Activated CD4-positive, alpha-beta T cell treated with anti-CD3 and anti-CD28 coated beads, Interleukin-2, amount 50 U/mL, for 4 hours (primary cell): ENCODE results near the gene ITPR1.

Experiments
- DNase-seq, 2 experiments: peaks; one replicate each; pipeline ENCODE4 v3.0.0-alpha.2; 2020

The ITPR1 gene

DNA sequence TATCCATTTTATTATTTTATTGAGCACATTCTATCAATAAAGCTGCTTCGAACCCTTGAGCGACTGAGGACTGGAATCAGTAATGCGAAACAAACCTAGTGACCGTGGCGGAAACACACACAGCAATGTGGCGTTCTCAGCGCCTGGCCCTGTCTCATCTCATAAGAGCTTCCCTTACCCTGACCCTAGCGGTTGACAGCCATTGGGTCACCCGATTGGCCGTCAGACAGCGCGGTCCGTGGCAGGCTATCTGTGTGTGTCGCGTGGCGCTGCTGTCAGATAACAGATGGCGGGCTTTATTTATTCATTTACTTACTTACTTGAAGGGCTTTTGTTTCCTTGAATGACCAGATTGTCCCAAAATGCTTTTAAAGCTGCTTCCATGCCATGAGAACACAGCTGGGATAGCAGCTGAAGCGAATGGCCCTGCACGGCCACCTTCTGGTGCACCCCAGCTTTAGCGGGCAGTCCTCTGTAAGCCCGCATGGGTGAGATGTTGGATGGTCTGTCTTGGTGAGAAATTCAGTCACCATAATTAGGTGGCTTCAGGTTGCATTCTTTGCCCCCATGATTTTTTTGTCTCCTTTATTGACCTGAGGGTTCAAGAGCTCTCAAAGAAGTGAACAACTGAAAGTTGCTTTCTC, 270.6 kb downstream of the ITPR1 start:
- no peak for DNase-seq

DNA sequence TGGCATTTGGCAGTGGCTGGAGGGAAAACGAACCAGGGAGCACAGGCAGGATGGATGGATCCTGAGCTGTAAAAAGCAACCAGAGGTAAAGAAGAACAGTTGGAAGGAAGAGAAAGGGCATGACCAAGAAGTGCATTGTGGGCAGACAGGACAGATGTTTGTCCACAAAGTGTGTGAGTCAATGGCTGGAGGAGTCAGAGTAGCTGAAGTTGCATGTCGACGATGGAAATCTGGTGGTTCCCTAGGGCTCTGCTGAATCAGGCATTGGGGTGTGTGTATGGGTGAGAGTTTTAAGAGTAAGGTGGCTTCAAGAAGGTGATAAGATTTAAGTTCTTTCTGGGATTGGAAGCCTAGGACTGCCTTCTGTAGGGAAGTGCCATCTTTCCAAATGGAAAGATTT, 272.1 kb downstream of the ITPR1 start:
- no peak for DNase-seq

DNA sequence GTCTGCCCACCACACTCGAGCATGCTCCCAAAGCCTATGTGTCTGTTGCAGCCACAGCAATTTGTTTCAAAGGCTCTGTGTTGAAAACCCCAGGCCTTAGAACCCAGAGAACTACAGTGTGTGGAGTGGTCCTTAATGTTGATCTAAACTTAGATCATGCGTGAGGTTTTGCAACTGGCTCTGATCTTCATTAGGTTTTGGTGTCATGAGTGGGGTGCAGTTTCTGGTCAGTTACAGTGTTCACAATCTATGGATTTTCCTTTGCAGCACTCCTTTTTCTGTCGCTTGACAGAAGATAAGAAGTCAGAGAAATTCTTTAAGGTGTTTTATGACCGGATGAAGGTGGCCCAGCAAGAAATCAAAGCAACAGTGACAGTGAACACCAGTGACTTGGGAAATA, 273.1 kb downstream of the ITPR1 start:
- DNase-seq: no peak

DNA sequence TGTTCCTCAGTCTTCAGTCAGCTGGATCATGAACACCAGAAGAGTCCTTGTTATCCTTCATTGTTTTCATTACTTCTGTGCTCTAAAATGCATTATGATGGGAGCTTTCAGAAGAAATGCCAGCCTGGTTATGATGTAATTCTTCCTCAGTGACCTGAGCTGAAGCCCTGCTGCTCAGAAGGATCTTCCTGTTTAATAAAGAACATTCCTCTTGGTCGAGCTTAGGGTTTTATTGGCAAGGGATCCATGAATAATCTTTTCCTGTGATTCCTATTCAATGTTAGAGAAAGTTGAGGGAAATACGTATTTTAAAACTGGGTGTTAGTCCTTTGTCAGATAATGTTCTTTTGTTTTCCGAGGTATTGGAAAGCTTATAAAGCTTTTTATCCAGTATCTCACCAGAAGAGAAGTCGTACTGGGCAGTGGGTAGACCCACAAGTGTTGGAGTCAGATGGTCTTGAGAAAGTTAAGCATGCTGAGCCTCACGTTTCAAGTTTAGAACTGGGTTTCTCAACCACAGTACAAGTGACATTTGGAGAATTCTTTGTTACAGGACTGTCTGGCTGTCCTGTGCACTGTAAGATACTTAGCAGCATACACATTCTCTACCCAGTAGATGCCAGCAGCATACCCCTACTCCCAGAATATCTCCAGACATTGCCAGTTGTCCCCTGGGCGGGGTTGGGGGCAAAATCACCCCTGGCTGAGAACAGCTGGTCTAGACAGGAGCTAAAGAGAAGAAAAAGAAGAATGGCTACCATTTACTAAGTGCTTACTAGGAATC, 273.8 kb downstream of the ITPR1 start:
- DNase-seq: no peak

DNA sequence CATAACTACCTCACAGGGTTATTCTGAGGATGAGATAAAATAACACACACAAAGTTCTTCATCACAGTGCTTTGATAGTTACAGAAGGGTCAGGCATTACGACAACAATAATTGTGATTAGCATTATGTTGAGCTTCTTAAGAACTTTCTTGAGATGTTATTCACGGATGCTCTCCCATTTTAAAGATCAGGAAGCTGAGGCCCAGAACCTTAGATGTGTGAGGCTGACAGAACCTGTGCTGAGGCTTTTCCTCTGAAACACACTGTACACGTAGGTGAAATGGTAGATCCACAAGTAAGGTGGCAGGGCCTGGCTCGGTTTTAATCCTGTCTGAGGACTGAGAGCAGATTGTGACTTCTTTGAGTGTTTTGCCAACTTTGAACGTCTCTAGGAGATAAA, 274.9 kb downstream of the ITPR1 start:
- DNase-seq: no peak

DNA sequence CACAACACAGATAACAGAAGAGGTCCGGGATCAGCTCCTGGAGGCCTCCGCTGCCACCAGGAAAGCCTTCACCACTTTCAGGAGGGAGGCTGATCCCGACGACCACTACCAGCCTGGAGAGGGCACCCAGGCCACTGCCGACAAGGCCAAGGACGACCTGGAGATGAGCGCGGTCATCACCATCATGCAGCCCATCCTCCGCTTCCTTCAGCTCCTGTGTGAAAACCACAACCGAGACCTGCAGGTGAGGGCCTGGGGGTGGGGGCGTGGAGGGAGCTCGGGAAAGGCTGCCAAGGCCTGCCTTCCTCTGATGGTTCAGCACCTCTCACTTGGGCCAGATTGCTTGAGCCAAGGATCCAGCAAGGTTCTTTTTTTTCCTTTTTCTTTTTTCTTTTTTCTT, 275.4 kb downstream of the ITPR1 start:
- no peak for DNase-seq

DNA sequence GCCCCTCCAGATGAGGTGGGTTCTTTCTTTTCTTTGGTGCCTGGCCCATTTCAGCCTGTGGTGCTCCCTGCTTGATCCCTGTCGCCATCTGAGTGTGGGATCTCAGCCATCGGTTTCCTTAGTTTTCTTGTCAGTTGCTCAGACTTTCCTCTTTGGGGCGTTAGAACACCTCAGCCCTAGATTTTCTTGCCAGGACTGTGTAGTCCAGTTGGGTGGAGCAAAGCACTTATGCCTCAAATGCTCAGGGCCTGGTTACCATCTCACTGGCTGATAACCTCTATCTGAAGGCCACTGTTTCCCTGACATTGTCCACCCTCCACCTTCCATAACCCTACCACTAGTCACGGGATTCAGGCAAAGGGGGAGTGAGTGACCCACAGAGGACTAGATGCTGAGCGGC, 277.4 kb downstream of the ITPR1 start:
- no peak for DNase-seq

DNA sequence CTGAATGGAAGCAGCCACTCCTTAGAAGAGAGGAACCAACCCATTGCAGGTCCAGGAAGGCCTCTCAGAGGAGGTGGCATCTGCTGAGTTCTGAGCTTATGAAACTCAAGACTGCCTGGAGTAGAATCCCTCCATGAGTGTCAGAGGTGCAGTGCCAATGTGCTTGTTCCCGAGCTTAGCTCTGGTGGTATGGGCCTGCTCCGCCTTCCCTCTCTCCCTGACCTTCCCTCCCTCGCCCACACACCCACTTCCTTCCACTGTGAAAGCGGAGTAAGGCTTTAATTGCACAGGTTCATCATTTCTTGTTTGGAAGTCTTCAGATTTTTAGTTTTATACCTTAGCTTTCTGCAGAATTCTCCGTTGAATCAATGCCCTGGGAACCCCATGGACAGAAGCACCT, 278.1 kb downstream of the ITPR1 start:
- DNase-seq: no peak

DNA sequence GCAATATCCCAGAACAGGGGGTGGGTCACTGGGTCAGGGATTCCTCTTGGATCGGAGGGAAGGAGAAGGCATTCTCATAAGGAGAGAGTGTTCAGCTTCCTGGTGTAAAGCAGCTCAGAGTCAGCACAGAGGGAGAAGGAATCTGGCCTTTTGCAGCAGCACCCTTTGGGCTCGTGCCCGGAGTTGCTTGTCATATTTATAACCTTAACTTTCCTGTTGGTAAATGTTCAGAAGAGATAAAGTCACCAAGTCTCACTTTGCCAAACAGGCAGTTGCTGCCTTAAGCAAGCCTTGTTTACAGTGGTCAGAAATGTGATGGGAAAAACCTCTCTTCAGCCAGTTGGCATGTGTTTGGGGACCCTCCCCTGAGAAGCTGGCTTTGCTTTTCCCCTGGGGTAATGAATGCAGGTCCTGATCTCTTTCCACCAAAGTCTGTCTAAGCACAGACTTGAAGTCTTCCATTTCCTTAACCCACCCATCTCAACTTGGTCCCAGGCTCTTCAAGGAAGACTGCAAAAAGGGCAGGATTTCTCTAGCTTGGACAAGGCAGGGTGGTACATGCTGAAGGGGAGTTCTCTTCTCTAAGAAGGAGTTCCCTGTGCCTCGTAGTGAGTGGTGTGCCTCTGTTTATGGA, 279.1 kb downstream of the ITPR1 start:
- DNase-seq: no peak

DNA sequence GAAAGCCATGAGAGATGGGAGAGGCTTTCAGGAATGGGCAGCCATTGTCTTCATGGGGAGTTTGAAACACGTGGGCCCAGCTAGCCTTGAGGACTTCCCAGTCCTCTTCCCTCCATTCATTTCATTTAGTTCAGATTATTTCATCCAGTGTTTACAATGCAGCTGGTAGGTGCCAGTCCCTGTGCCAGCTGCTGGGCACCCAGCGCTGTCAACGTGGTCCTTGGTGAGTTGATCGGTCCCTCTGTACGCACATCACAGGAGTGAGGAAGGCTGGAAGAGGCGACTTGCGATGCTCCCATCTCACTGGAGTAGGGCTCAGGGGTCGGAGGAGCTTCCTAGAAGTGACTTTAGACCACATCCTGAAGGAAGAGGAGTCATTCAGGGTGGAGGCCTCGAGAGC, 279.7 kb downstream of the ITPR1 start:
- DNase-seq: no peak

DNA sequence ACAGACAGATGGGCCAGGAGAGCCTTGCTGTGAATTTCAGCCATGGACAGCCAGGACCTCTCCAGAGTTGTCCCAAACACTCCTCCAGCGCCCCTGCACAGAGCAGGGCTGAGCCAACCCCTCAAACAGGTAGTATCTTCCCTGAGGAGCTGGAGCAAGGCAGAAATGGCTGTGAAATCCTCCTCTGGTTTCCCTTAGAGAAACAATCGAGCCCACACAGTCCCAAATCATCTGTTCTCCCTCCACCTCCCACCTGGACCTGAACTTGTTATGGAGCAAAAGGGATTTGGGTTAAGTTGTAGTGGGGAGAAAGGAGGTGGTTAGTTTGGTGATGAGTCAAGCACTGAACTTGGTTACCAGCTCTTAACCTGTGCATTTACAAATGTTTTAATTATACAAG, 280.4 kb downstream of the ITPR1 start:
- DNase-seq: no peak

DNA sequence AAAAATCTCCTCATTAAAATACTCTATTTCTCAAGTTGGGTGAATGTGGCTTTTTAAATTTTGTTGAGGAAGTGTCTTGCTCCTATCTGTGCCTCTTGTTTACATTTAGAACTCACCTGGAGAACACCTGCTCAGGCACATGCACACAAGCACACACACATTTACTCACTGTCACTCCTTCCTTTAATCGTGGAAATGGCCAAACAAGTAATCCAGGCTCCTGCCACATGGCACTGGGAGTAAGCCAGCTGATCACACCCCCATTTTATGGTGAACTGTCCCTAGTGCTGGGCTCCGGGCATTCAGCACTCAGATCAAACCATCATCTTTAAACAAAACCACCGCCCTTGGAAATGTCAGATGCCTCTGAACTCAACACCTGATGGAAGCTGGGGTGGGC, 281.4 kb downstream of the ITPR1 start:
- no peak for DNase-seq

DNA sequence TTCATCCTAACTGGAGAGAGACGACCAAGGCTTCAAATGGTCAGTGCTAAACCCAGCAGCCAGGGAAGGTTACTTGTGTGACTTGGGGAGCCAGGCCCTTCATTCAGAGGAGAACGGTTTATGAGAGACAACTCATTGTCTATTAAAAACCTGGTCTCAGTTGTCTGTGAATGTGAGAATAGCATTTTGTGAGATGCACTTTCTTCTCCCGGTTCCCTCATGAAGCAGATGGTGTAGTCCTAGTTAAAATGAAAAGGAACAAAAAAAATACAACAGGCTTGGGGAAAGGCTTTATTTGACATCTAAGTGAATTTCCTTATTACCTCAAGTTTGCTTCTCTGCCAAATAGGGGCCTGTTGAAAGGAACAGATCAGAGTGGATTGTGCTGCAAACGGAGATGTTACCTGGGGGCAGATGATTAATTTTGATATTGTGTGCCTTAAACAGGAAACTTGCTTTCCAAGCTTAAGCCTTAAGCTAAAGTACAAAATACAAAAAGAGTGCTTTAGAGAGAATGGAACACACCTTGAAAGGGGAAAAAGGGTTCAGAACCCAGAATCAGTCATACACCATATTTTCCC, 283.3 kb downstream of the ITPR1 start:
- DNase-seq: no peak

DNA sequence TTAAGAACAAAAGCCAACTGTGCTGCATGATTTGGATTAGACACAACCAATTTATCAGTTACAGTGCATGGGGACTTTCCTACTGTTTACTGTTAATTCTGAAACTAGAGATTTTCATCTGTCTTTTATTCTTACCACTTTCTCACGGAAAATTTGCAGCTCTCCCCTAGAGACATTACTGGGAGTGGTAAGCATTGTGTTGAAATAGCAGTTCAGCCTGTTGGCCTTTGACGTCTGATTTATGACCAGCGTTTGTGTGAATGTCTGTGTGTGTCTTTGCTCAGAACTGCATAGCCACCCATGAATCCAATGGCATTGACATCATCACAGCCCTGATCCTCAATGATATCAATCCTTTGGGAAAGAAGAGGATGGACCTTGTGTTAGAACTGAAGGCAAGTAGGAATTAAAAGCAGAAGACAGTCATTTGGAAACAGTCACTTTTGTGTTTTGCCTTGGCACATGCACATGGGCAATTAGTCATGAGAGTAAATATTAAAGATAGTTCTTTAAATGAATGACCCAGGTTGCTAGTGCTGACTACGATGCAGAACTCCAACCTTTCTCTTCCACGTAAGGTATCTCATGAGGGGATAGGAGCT, 283.9 kb downstream of the ITPR1 start:
- DNase-seq: no peak

DNA sequence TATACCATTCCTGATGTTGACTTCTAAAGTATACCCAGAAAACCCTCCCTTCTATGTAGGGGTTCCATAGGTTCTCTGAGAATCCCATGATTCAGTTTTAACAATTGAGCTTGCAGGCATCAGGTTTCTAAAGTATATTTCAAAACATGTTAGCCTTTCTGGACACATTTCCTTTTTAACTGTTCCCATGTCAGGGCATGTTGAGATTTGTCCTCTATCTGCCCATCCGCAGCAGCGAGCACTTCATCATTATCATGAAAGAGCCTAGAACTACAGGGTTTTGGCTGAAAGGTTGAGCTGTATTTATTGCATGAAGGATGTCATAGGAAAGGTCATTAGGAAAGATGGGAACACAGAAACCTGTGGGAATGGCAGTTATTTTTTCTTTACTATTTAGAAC, 285.0 kb downstream of the ITPR1 start:
- no peak for DNase-seq

DNA sequence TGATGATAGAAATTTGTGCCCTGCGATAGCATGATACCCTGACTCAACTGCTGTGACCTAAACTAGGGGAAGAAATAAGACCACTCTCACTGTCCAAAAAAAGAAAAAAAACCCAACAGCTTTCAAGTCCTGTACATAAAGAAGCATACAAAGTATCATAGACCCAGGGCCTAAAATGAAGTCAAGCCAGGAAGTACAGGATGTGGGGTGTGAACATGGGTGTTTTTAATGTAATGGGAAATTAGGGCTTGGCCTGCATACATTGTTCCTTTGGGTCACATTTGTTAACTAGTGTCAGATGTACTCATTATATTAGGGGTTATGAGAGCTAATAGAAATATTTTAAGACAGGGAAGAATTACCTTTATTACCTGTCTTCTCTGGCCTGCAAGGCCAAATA, 285.6 kb downstream of the ITPR1 start:
- no peak for DNase-seq

DNA sequence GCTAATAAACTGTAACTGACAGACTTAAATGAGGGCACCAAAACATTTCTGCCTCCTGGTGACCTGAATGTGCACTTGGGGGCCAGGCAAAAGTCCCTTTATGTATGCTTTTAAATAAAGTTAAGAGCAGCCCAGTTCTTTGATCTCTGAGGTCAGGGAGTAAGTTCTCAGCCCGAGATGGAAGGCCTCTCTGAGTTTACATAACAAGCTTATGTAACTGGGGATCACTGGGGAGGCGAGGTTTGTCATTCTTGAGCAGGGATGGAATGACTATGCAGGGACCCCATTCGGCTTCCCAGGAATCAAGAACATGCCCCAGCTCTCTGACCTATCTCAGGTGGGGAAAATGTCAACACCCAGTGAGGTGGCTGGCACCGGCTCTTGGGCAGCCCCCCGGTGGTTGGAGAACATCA, 287.4 kb downstream of the ITPR1 start:
- no peak for DNase-seq

DNA sequence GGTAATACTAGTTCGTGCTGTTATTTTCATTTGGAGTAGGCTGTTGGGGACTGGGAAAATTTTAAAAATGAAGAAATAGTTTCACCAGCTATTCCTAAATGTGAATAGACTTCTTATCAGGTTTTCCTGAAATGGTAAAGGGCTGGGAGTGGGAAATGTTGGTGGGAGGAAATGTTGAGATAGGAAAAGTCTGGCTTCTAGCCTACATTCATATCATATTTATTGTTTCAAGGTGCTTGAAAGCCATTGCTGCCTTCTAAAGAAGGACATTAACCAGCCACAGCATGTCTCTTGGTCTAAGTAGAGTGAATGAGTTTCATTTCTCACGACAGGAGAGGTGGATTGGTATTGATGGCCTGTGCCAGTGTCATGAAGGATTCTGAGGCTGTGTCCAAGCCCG, 288.9 kb downstream of the ITPR1 start:
- DNase-seq: no peak

DNA sequence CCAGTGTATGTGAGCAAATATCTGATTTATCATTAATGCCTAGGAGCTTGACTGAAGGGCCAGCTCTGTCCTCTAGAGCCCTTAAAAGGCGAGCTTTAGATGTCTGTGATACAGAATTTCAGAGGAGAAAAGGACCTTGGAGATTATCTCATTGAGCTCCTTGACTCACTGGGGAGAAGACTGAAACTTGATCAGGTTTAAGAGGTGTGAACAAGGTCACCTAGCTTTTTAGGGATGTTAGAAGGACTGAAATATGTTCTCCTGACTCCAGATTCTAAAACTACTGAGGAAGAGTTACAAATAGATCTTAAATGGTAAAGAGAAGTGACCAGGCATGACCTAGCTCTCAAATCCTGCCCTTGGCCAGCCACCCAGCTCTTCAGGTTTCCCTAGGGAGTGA, 292.4 kb downstream of the ITPR1 start:
- DNase-seq: no peak

DNA sequence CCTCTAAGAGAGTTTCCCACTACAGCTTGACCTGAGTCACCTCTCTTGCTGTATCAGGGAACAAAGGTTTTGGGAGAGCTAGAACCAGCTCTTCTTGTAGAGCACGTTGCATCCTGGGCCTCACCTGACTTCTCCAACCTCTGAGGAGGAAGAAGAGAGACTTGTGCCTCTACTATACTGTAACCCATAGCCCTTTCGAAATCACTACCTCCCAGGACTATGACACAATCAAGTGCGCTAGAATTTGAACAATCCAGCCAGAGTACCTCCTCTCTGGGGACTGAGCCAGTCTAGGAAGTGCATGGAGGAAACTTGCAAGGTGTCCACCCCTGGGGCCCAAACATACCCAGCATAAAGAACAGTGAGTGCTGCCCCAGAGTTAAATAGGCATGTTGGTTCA, 293.3 kb downstream of the ITPR1 start:
- DNase-seq: no peak

DNA sequence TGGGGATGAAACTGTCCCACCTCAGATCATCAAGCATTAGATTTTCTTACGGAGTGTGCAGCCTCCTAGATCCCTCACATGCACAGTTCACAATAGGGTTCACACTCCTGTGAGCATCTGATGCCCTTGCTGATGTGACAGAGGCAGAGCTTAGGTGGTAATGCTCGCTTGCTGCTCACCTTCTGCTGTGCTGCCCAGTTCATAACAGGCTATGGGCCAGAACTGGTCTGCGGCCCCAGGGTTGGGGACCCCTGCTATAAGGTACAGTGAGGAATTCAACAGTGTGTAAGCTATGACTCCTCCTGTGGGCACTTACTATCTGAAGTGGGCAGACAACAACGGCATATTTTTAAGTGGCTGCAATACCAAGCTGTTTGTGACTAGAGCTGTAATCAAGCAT, 298.2 kb downstream of the ITPR1 start:
- DNase-seq: no peak

DNA sequence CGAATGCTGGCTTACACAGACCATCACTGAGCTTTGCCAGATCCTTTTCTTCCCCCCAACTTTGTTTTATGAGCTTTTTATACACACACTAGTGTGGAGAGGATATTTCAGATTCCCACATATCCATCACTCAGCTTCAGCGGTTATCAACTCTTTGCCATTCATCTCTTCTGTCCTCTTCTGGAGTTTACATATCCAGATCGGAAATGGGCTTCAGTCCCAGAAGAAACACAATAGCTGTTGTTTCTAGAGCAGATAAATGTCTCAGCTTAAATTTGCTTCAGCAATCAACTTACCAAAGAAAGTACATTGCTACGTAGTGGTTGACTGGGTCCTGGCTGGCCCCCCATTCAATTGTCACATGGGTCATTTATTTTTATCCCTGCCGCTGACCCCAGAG, 300.2 kb downstream of the ITPR1 start:
- DNase-seq: no peak

DNA sequence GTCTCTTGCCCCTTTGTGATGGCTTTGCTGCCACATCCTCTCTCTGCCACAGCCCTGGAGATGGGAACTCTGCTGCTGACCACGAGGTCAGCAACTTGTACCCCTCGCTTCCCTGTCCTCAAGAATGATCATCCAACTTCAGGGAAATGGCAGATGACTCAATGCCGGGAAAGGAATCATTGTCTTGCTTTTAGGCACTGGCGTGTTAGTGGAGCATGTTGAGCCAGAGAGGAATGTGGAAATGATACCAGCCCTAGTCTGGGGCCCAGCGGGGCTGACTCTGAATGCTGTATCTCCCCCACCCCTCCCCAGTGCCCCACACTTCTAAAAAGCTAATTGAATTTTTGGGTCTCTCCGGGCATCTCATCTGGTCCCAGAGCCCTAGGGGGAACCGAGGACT, 301.2 kb downstream of the ITPR1 start:
- DNase-seq: no peak

DNA sequence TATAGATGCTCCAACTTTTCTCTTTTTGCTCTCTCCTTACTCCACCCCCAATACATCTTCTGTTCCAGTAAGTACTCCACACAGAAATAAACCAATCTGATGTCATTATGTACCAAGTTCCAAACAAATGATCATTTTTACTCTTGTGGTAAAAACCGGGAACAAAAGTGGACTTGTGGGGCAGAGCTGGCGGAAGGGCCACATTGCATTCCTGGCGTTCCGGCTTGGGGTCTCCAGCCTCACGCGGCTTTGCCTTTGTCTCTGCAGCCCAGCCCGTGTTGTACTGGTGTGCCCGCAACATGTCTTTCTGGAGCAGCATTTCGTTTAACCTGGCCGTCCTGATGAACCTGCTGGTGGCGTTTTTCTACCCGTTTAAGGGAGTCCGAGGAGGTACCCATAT, 301.6 kb downstream of the ITPR1 start:
- no peak for DNase-seq
